CD4-positive, CD25-positive, alpha-beta regulatory T cell (primary cell): ENCODE results near the gene PDE4B. TPM values are rescaled to one million over a fixed set of nuclear protein-coding genes. Genes with fewer than 3 reads are reported as not detected.

ENCODE experiments used
- ATAC-seq, 2 donors: fragments of 150-1000 bp; cut with Tn5 transposase; one replicate each; pipeline ENCODE4 v1.10.0; 2021; ENCODE audit warnings: low read depth in 2 of 2, moderate number of reproducible peaks in 2 of 2, moderate library complexity in 1 of 2
- DNase-seq, 3 donors: peaks; one replicate each; pipeline versions ENCODE4 v3.0.0 to v3.0.0-alpha.2; 2012 to 2022; ENCODE audit warnings: mixed read lengths in 1 of 3
- H3K27ac ChIP-seq: one replicate; pipeline ENCODE4 v1.7.0; 2013; ENCODE audit warnings: mild to moderate bottlenecking, low read length; ENCODE audit not compliant: insufficient read depth, poor library complexity, severe bottlenecking
- H3K27me3 ChIP-seq: one replicate; pipeline ENCODE4 v1.7.0; 2013; ENCODE audit warnings: low read length; ENCODE audit not compliant: control insufficient read depth, insufficient read depth
- H3K36me3 ChIP-seq: one replicate; pipeline ENCODE4 v1.7.0; 2013; ENCODE audit warnings: mild to moderate bottlenecking, low read length, moderate library complexity; ENCODE audit not compliant: control insufficient read depth, insufficient read depth
- H3K4me1 ChIP-seq: 2 replicates; pipeline ENCODE4 v1.7.0; 2013; ENCODE audit warnings: mild to moderate bottlenecking, low read length; ENCODE audit not compliant: insufficient read depth, control insufficient read depth, poor library complexity, severe bottlenecking
- H3K4me3 ChIP-seq: one replicate; pipeline ENCODE4 v1.7.0; 2013; ENCODE audit warnings: low read depth, mild to moderate bottlenecking, low read length, moderate library complexity
- H3K9me3 ChIP-seq, 2 experiments: 1 replicate in 1 of 2; 2 replicates in 1 of 2; pipeline ENCODE4 v1.7.0; 2013; ENCODE audit warnings: low read length in 2 of 2, mild to moderate bottlenecking in 1 of 2, moderate library complexity in 1 of 2; ENCODE audit not compliant: control insufficient read depth in 2 of 2
- H3K27ac Mint-ChIP-seq, 3 donors: one replicate each; pipeline ENCODE4 v1.8.0; 2020 to 2022; ENCODE audit warnings: mild to moderate bottlenecking in 3 of 3, mixed read lengths in 3 of 3, moderate library complexity in 2 of 3
- H3K27me3 Mint-ChIP-seq: one replicate; pipeline ENCODE4 v1.8.0; 2022; ENCODE audit warnings: mild to moderate bottlenecking, mixed read lengths
- H3K36me3 Mint-ChIP-seq: one replicate; pipeline ENCODE4 v1.8.0; 2020; ENCODE audit warnings: mixed read lengths
- H3K4me1 Mint-ChIP-seq, 4 donors: one replicate each; pipeline ENCODE4 v1.8.0; 2020 to 2022; ENCODE audit warnings: mixed read lengths in 4 of 4, mild to moderate bottlenecking in 1 of 4
- H3K4me3 Mint-ChIP-seq, 4 donors: one replicate each; pipeline ENCODE4 v1.8.0; 2020 to 2022; ENCODE audit warnings: mild to moderate bottlenecking in 4 of 4, mixed read lengths in 4 of 4, moderate library complexity in 3 of 4
- H3K9me3 Mint-ChIP-seq, 7 donors: one replicate each; pipeline ENCODE4 v1.8.0; 2020 to 2022; ENCODE audit warnings: mixed read lengths in 7 of 7, mild to moderate bottlenecking in 3 of 7, moderate library complexity in 2 of 7
- polyA plus RNA-seq, 4 donors: library from polyadenylated mRNA; unstranded; fragments of 300-500 nt; fragmentation: Illumina TruSeq; gene quantifications; one replicate each; pipeline ENCODE4 v1.2.3, GENCODE V29; 2021
- total RNA-seq: library from RNA; stranded (reverse); gene quantifications from one replicate; pipeline ENCODE4 v1.2.3, GENCODE V29; 2022

Gene PDE4B
- total RNA-seq: 200 TPM
- polyA plus RNA-seq: 10 to 100 TPM; 63.9 to 77.4 (median 73.4) TPM

DNA sequence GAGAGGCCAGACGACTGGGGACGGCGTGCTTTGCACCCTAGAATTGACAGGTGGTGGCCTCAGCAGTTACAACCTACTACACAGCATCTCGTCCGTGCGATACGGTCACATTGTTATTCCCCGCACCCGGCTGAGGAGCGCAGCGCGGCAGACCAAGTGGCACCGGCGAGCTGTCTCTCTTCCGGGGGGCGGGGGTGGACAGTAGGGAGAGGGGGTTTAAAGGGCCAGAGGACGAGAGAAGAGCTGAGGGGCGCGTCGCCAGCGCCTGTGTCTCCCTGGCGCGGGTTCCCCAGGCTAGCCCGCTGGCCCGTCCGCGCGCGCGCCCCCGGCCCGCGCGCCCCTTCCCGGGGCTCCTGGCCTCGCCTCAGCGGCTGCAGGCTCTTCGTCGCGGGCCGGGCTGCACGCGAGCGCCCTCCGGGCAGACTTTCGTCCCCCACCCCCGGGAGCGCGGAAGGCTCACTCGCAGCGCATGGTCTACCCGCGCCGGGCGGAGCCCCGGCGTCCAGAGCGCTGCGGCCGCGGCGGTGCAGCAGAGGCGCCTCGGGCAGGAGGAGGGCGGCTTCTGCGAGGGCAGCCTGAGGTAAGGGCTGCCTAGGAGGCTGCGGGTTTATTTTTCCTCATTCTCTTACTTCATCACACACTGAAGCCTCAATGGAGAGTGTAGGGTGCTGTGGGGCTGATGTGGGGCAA is at the start of gene PDE4B:
Gene PDE4B, plus strand, starts transcription at position 227 of the 690 bp plus-strand sequence.
- Histone ChIP-seq H3K4me3 (no peak within 1 kb of the TSS), H3K27ac (no peak within 1 kb of the TSS), H3K9me3 (peaks cover 5% of the 10 kb centered on the region in 2 experiments), H3K36me3 (no peaks in the 10 kb centered on the region), H3K4me1 (no peaks in the 10 kb centered on the region), H3K27me3 (peaks cover 19% of the 10 kb centered on the region)
- Mint-ChIP-seq H3K27me3 (peaks cover 66% of the 10 kb centered on the region), H3K36me3 (no peaks in the 10 kb centered on the region), H3K9me3 (peaks cover 0 to 11% (median 8%) of the 10 kb centered on the region in 7 donors), H3K4me1 (no peaks in the 10 kb centered on the region), H3K27ac (no peak within 1 kb of the TSS), H3K4me3 (no peak within 1 kb of the TSS)
- no peak for DNase-seq
- ATAC-seq: no peak

- ATAC-seq: no peak
- H3K4me3 ChIP-seq: no peak overlapping the region
- Mint-ChIP-seq H3K36me3 (no peaks in the 10 kb centered on the region), H3K27me3 (peaks cover 1% of the 10 kb centered on the region), H3K4me1 (no peaks in the 10 kb centered on the region), H3K27ac (no peak overlapping the region), H3K9me3 (peaks cover 0 to 21% (median 5%) of the 10 kb centered on the region in 7 donors), H3K4me3 (no peak overlapping the region)
- no peaks in the 10 kb centered on the region for H3K27me3 ChIP-seq
- no peaks in the 10 kb centered on the region for H3K36me3 ChIP-seq
- H3K4me1 ChIP-seq: no peaks in the 10 kb centered on the region
- H3K27ac ChIP-seq: no peak overlapping the region
- DNase-seq: no peak
- peaks cover 0 to 5% of the 10 kb centered on the region in 2 experiments for H3K9me3 ChIP-seq
Measured at GRCh38 chr1:65744731-65745130, 48.0 kb upstream of the PDE4B start.

GRCh38 chr1:65751961-65752360 is 40.7 kb upstream of the PDE4B start:
- Mint-ChIP-seq H3K4me3 (no peak overlapping the region), H3K27me3 (peaks cover 4% of the 10 kb centered on the region), H3K9me3 (peaks cover 0 to 8% (median 0%) of the 10 kb centered on the region in 7 donors), H3K4me1 (no peaks in the 10 kb centered on the region), H3K36me3 (no peaks in the 10 kb centered on the region), H3K27ac (no peak overlapping the region)
- ATAC-seq (no peak), DNase-seq (no peak)
- Histone ChIP-seq H3K36me3 (no peaks in the 10 kb centered on the region), H3K27ac (no peak overlapping the region), H3K9me3 (no peaks in the 10 kb centered on the region), H3K4me1 (no peaks in the 10 kb centered on the region), H3K27me3 (peaks cover 5% of the 10 kb centered on the region), H3K4me3 (no peak overlapping the region)

DNA sequence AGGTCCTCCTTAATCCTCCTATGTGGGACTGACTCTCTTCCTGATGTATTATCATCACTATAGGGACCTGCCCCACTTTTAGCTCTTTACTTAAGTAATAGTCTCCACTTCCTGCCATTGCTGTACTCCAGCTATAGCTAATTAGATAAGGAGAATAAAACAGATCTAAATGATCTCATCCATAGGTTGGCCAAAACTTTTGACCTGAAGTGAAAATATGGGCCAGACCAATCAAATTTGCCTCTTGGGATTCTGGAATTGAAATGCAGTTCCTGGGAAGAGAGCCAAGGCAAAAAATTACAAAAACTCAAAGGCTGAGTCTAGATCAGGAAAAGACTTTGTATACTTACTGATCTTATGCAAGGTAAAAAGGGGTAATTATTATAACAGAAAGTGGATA is 36.1 kb upstream of the PDE4B start:
- no peak for ATAC-seq
- H3K36me3 Mint-ChIP-seq: no peaks in the 10 kb centered on the region
- H3K4me1 ChIP-seq: no peaks in the 10 kb centered on the region
- H3K27me3 Mint-ChIP-seq: peaks cover 4% of the 10 kb centered on the region
- H3K4me3 ChIP-seq: no peak overlapping the region
- no peak overlapping the region for H3K27ac Mint-ChIP-seq
- DNase-seq: no peak
- H3K4me3 Mint-ChIP-seq: no peak overlapping the region
- H3K9me3 ChIP-seq: no peaks in the 10 kb centered on the region
- no peak overlapping the region for H3K27ac ChIP-seq
- no peaks in the 10 kb centered on the region for H3K36me3 ChIP-seq
- H3K9me3 Mint-ChIP-seq: peaks cover 0 to 3% (median 0%) of the 10 kb centered on the region in 7 donors
- no peaks in the 10 kb centered on the region for H3K4me1 Mint-ChIP-seq
- H3K27me3 ChIP-seq: peaks cover 5% of the 10 kb centered on the region

- H3K27me3 ChIP-seq: peaks cover 5% of the 10 kb centered on the region
- no peaks in the 10 kb centered on the region for H3K36me3 Mint-ChIP-seq
- H3K9me3 Mint-ChIP-seq: peaks cover 0 to 2% (median 0%) of the 10 kb centered on the region in 7 donors
- H3K27ac Mint-ChIP-seq: no peak overlapping the region
- DNase-seq (no peak), ATAC-seq (no peak)
- no peaks in the 10 kb centered on the region for H3K4me1 Mint-ChIP-seq
- H3K27ac ChIP-seq: no peak overlapping the region
- no peak overlapping the region for H3K4me3 Mint-ChIP-seq
- H3K27me3 Mint-ChIP-seq: peaks cover 4% of the 10 kb centered on the region
- H3K36me3 ChIP-seq: no peaks in the 10 kb centered on the region
- no peaks in the 10 kb centered on the region for H3K4me1 ChIP-seq
- H3K9me3 ChIP-seq: no peaks in the 10 kb centered on the region
- H3K4me3 ChIP-seq: no peak overlapping the region
Measured at GRCh38 chr1:65757531-65757930, 35.2 kb upstream of the PDE4B start.

GRCh38 chr1:65758128-65758527 is 34.6 kb upstream of the PDE4B start:
- Mint-ChIP-seq H3K9me3 (peaks cover 0 to 1% (median 0%) of the 10 kb centered on the region in 7 donors), H3K27me3 (peaks cover 4% of the 10 kb centered on the region), H3K36me3 (no peaks in the 10 kb centered on the region), H3K4me1 (no peaks in the 10 kb centered on the region), H3K4me3 (no peak overlapping the region), H3K27ac (no peak overlapping the region)
- no peak overlapping the region for H3K4me3 ChIP-seq
- H3K27me3 ChIP-seq: peaks cover 5% of the 10 kb centered on the region
- DNase-seq (no peak), ATAC-seq (no peak)
- no peaks in the 10 kb centered on the region for H3K9me3 ChIP-seq
- no peaks in the 10 kb centered on the region for H3K4me1 ChIP-seq
- no peaks in the 10 kb centered on the region for H3K36me3 ChIP-seq
- H3K27ac ChIP-seq: no peak overlapping the region

DNA sequence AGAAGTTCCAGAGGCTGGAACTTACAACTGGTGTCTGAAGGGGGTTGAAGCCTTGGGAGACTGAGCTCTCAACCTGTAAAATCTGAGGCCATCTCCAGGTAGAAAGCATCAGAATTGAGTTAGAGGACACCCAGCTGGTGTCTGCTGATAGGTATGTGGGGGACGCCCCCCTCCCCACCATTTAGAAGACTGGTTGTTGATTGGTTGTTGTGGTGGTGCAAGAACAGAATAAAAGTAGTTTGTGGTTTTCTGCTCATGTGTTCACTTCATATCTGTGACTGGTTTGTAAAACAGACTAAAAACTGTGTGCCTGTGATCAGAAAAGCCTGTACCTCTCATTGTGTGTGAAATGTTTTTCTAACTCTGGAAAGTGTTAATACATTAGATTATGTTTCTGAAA is 33.2 kb upstream of the PDE4B start:
- ATAC-seq: no peak
- H3K27me3 ChIP-seq: no peaks in the 10 kb centered on the region
- no peak overlapping the region for H3K4me3 Mint-ChIP-seq
- no peaks in the 10 kb centered on the region for H3K36me3 Mint-ChIP-seq
- peaks cover 7% of the 10 kb centered on the region for H3K27me3 Mint-ChIP-seq
- H3K9me3 Mint-ChIP-seq: peaks cover 0 to 6% (median 0%) of the 10 kb centered on the region in 7 donors
- no peaks in the 10 kb centered on the region for H3K4me1 Mint-ChIP-seq
- no peak overlapping the region for H3K27ac Mint-ChIP-seq
- H3K9me3 ChIP-seq: no peaks in the 10 kb centered on the region
- no peak overlapping the region for H3K27ac ChIP-seq
- no peaks in the 10 kb centered on the region for H3K4me1 ChIP-seq
- no peak for DNase-seq
- no peaks in the 10 kb centered on the region for H3K36me3 ChIP-seq
- no peak overlapping the region for H3K4me3 ChIP-seq
